H1 (cell line): ENCODE data around the gene TRIM32. TPM values are rescaled to one million over a fixed set of nuclear protein-coding genes. Genes with fewer than 3 reads are reported as not detected.

Experiments
- ASH2L ChIP-seq: fragments of 200-600, 300-600 bp; sonication (generic); IDR thresholded peaks from one replicate; pipeline ENCODE4 v1.7.1; 2017; ENCODE audit warnings: low read length
- BACH1 ChIP-seq: IDR thresholded peaks from 2 replicates; pipeline ENCODE4 v1.6.1; 2012; ENCODE audit warnings: low read length, improper control_type of control experiment
- BCL11A ChIP-seq, 2 experiments: IDR thresholded peaks; one replicate each; pipeline ENCODE4 v1.6.1; 2011; ENCODE audit warnings: low read depth in 2 of 2, low read length in 2 of 2, mild to moderate bottlenecking in 2 of 2
- CHD2 ChIP-seq: IDR thresholded peaks from 2 replicates; pipeline ENCODE4 v1.6.1; 2012; ENCODE audit warnings: low read length, improper control_type of control experiment
- CHD7 ChIP-seq: fragments of 300-600 bp; sonication (generic); IDR thresholded peaks from 2 replicates; pipeline ENCODE4 v1.7.1; 2012; ENCODE audit warnings: low read length, moderate library complexity, mild to moderate bottlenecking, inconsistent platforms; ENCODE audit not compliant: insufficient replicate concordance
- CREB1 ChIP-seq: IDR thresholded peaks from 2 replicates; pipeline ENCODE4 v1.6.1; 2012; ENCODE audit warnings: inconsistent platforms
- HDAC2 ChIP-seq, 2 experiments: fragments of 300-600 bp in 1 of 2; sonication (generic) in 1 of 2; IDR thresholded peaks; 2 replicates each; pipeline ENCODE4 v1.6.1; 2011 to 2012; ENCODE audit warnings: low read depth in 2 of 2, low read length in 2 of 2, mild to moderate bottlenecking in 2 of 2, moderate library complexity in 2 of 2, borderline replicate concordance in 1 of 2, inconsistent platforms in 1 of 2
- KDM4A ChIP-seq: IDR thresholded peaks from one replicate; pipeline ENCODE4 v1.7.1; 2012; ENCODE audit warnings: low read depth, mild to moderate bottlenecking, moderate library complexity, low read length, inconsistent platforms; ENCODE audit not compliant: severe bottlenecking
- NRF1 ChIP-seq: IDR thresholded peaks from 2 replicates; pipeline ENCODE4 v1.6.1; 2011; ENCODE audit warnings: mild to moderate bottlenecking, low read depth, low read length, improper control_type of control experiment
- RXRA ChIP-seq: IDR thresholded peaks from 2 replicates; pipeline ENCODE4 v1.6.1; 2011; ENCODE audit warnings: low read depth, mild to moderate bottlenecking, low read length, moderate library complexity; ENCODE audit not compliant: insufficient read depth
- SP4 ChIP-seq: IDR thresholded peaks from 2 replicates; pipeline ENCODE4 v1.6.1; 2012; ENCODE audit warnings: low read length, inconsistent platforms
- TEAD4 ChIP-seq: IDR thresholded peaks from 2 replicates; pipeline ENCODE4 v1.6.1; 2012; ENCODE audit warnings: low read depth, low read length, inconsistent platforms, mixed read lengths
- ZNF274 ChIP-seq: IDR thresholded peaks from 2 replicates; pipeline ENCODE4 v1.7.0; 2012; ENCODE audit warnings: low read length, borderline replicate concordance; ENCODE audit errors: extremely low read depth
- polyA plus RNA-seq, 7 experiments: library from polyadenylated mRNA; depleted of rRNA in 3 of 7; stranded (reverse) in 5 of 7; unstranded in 2 of 7; fragments of >200 nt in 5 of 7; fragments of 200-250 nt in 2 of 7; gene quantifications; 1 replicate in 5 of 7; 2 replicates in 1 of 7; 4 replicates in 1 of 7; pipeline versions ENCODE4 v1.2.1 to v1.2.3, GENCODE V29; 2011 to 2013; ENCODE audit warnings: missing spikeins in 2 of 7, mixed read lengths in 2 of 7
- total RNA-seq: library from RNA; stranded (reverse); fragmentation: NEBNext Ultra II Directional; extraction: Animal tissue kit (Norgen Biotek cat#: 25700); gene quantifications from 2 replicates; pipeline ENCODE4 v1.2.1, GENCODE V29; 2021

The TRIM32 gene
- total and polyA plus RNA-seq, 2 of the 8 experiments (the other 6 are each of a cell fraction or from before 2014, with no cell fraction given) = 10.5 to 17.3 TPM

GRCh38 chr9:116685166-116685565 lies 1.9 kb upstream of the TRIM32 start (continued):
- TF ChIP-seq CHD7 = no peak
- no peak for TF ChIP-seq KDM4A
- TF ChIP-seq CREB1 = no peak
- TF ChIP-seq BCL11A (IDR thresholded peaks at IDR 0.05; ENCODE audit: low read depth in 2 of 2, low read length in 2 of 2) = no peak
- TF ChIP-seq BACH1 = no peak
- TF ChIP-seq ASH2L = no peak
- TF ChIP-seq TEAD4 = no peak
- TF ChIP-seq SP4 = no peak
- no peak for TF ChIP-seq RXRA
- no peak for TF ChIP-seq HDAC2 (IDR thresholded peaks at IDR 0.05; ENCODE audit: borderline replicate concordance in 1 of 2, low read depth in 2 of 2, low read length in 2 of 2)
- TF ChIP-seq NRF1 = no peak
- TF ChIP-seq ZNF274 = no peak
- TF ChIP-seq CHD2 = no peak
